ENCODE data around the gene LHX8.
"Not testable (repeated sequence)": the region's sequence is repeated elsewhere in the genome, so short reads cannot be mapped to it uniquely, and the experiment has no call there.

The LHX8 gene

DNA sequence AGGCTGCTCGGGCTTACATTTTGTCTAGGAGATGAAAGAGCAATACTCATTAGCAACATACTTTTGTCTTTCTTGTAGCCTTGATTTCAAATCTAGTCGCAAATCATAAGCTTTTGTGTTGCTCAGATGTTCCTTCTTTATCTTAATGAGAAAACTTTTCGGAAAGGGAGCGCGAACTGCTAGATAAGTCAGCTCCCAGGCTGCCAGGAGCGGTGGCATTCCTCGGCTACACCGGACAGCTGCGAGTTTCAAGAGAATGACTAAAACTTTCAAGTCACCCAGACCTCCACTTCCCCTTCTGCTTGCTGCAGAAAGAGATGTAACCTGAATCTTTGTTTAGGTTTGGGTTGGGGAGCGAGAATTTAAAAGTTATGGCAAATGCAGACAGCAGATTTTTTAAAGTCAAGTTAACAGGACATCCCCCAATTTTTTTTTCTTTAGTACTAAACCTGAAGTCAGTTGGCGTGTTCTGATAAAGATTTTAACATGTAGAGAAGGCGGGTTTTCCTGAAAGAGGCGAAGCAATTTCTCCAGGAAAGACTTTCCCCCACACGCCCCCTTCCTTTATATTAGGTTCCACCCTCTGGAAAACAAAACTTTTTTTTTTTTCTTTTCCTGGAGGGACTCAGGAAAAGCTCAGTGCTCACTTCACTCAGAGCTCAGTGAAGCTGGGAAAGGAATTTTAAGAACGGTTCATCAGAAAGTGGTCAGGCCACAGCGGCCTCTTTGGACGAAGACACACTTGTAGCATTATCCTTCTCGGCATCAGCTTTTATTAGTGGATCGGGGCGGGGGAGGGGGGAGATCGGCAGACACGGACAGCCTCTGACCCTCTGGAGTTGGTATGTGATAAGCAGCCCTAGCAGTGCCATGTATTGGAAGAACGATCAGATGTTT, at the start of gene LHX8:
Gene LHX8 (plus strand): TSS at position 639 of the 897 bp plus-strand sequence. CDS start 2,227 bp downstream, outside the sequence.
- DNase-seq = no peak

GRCh38 chr1:75085931-75086330, 48.3 kb upstream of the LHX8 start:
- DNase-seq = no peak

GRCh38 chr1:75087278-75087677, 46.9 kb upstream of the LHX8 start:
- DNase-seq = no peak

- no peak for DNase-seq
Observed at GRCh38 chr1:75092141-75092540, 42.0 kb upstream of the LHX8 start.

DNA sequence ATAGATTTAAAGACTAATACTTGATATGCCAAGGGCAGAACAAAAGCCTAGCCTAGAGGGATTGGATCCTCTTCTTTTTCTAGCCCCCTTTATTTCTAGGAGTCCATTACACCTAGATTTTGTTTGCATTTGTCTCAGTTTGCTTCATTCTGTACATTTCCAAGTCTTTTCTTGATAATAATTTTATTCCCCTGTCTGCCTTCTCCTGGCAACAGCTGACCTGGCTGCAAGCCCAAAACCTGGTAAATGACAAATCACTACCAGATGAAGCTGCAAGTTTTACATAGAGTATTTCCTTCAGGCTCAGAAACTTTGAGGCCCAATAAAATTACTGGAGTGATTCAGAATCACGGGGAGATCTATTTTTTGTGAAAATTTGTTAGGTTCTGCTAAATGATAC, 36.5 kb upstream of the LHX8 start:
- DNase-seq = no peak

GRCh38 chr1:75099581-75099980, 34.6 kb upstream of the LHX8 start:
- DNase-seq = no peak

DNA sequence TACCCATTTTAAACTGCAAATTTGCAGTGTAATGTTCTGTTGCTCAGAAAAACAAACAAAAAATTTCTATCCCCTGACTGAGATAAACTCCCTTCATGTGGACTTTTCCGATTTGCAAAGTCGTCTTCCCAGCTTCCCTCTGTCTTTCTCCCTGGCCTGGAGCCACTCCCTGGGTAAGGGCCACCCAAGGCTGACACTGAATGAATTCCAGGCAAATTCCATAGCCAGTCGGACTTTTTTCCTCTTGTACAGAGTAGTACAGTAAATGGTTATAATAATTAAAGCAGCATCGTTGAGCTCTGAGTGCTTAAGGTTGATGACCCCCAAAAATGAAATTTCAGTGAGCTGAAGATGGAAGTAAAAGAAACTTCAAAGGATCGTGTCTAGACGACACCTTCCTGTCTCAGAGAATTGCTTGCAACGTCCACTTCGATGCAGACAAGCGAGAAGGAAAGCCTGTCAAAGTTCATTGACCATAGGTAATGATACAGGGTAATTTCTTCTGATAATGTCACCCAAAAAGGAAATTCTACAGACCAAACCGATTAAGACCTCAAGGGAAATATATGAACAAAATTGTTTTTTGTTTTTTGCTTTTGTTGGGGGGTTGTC, 33.6 kb upstream of the LHX8 start:
- no peak for DNase-seq

- DNase-seq = not testable (repeated sequence)
Observed at GRCh38 chr1:75112362-75112951, 21.7 kb upstream of the LHX8 start.

DNA sequence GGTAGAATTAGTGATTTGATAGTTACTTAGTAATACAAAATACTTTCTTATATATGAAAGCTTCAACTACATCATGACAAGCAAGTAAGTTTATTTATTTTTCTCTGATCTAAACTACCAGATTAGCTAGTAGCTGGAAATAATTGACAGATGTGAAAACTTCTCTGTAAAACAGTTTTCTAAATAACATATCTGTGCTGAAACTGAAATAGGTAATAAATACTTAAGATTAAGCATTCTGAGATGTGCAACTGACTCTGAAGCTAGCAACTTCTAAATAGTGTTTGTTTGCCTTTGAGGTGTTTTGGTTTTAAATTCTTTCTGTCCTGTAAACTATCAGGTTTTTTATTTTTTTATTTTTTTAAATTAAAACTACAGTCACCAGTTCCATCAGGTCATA, 18.5 kb upstream of the LHX8 start:
- no peak for DNase-seq

GRCh38 chr1:75123756-75124155, 10.4 kb upstream of the LHX8 start:
- DNase-seq = no peak

- no peak for DNase-seq
Observed at GRCh38 chr1:75124510-75124909, 9.7 kb upstream of the LHX8 start.

- DNase-seq = no peak
Observed at GRCh38 chr1:75125161-75125726, 8.9 kb upstream of the LHX8 start.

GRCh38 chr1:75126611-75127101, 7.5 kb upstream of the LHX8 start:
- DNase-seq = no peak

GRCh38 chr1:75127916-75128717, 6.1 kb upstream of the LHX8 start:
- DNase-seq = no peak

DNA sequence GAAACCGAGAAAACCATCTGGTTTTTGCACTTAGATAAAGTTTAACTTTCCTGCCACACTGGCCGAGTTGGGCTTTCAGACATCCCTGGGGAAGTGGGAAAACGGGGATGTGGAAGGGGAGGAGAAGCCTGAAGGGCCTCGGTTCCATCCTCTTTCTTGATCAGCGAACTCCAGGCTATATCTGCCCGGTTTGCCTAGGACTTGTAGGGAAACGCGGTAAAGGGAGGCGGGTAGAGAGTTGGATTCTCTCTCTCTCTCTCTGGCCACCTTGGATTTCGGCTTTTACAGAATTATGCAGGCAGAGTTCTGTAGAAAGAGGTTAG, 4.6 kb upstream of the LHX8 start:
- DNase-seq = no peak

GRCh38 chr1:75129983-75130789, 4.0 kb upstream of the LHX8 start:
- DNase-seq = no peak

DNA sequence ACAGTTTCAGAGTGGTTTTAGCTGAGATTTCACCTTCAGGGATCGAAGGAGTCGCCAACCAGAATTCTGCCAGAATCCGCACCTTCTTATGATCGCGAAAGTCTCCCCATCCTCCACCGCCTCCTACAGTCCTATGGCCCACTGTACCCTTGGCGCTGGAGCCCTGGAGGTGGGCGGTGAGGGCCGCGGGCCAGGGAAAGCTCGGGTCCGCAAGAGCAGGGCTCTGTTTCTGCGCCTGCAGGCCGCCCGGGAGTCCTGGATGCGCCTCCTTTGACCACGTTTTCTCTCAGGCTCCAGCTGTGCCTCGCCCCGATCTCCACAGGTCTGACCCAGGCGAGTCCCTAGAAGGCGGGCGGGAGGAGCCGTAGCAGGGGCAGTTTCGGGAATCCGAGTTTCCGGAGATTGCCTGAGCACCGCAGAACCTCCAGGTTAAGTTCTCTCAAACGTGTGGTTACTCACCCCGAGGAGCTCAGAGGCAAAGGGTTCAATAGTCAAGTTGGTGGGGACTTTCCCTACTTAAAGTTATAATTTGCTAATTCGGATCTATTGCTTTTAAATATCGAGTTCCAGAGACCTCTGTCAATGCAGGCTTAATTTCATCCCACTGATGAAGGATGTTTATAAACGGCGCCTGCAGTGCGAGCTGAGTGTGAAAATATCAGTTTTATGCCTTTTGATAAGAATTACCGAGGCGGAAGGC, 3.2 kb upstream of the LHX8 start:
- DNase-seq = no peak

DNA sequence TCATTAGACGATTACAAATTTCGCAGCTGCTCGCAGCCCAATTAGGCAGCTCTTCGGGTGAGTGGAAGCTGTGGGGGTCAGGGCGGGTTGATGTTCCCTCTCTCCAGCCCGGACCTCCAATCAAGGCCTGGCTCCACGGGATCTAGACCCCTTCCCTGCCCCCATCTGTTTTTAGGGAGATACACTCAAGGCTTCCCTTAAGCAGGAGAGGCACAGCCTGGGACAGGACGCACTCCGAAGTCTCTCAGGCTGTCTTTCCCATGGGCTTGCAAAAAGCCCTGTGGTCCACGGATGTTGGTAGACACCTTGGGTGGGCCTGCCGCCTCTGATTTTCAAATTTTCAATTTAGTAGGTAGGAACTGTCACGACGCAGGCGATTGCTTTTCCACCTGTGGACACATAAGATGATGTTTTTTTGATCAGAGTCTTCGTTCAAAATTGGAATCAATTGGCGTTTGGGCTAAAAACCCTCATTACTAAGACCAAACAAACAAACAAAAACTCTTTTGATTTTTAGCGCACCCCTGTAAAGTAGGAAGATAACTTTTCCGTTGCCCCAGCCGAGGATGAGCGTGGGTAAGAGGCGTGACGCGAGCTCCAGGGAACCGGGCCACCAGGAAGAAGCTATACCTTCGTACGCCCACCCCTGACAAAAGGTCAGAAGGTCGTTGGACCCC, 2.5 kb upstream of the LHX8 start:
- DNase-seq = no peak

DNA sequence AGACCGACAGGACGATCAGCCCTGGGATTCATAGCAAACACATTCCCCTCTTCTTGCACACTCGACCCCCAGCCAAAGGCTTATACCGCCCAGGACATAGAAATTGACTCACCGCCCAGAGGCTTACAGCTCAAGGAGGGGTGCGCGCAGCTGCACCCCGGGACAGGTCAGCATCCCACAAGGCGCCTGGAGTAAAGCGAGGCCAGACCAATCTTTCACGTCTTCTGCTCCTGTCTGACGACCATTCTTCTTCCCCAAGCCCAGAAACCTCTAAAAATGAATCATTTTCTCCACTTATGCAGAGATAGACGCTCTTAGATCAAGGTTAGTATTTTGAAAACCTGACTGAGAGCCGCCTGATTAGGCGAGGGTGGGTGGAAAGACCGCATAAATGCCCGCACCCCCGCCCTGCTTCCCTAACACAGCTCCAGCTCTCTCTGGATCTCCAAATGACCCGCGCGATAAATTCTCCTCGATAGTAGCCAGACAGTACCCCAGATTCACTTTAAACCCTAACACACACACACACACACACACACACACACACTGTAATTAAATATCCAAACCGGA, 1.9 kb upstream of the LHX8 start:
- DNase-seq = no peak

All from stimulated activated CD4-positive, alpha-beta T cell treated with anti-CD3 and anti-CD28 coated beads, Interleukin-4, amount 100 ng/mL, for 24 hours (primary cell).